Karpas-422 (cell line): ENCODE measurements around the gene PLEKHH2. TPM values are rescaled to one million over a fixed set of nuclear protein-coding genes. Genes with fewer than 3 reads are reported as not detected.

Experiments
- DNase-seq: peaks from one replicate; pipeline ENCODE4 v3.0.0-alpha.2; 2015
- H2AFZ ChIP-seq: fragments of 200-600 bp; sonication (generic); 2 replicates; pipeline ENCODE4 v1.6.1; 2014; ENCODE audit warnings: antibody characterized with exemption, low read length, mixed read lengths
- H3K27ac ChIP-seq: fragments of 200-600 bp; sonication (generic); 2 replicates; pipeline ENCODE4 v1.5.1; 2014; ENCODE audit warnings: mild to moderate bottlenecking, low read length, moderate library complexity
- H3K27me3 ChIP-seq: fragments of 200-600 bp; sonication (generic); 2 replicates; pipeline ENCODE4 v1.6.1; 2014; ENCODE audit warnings: low read length, mixed read lengths
- H3K36me3 ChIP-seq: fragments of 200-600 bp; sonication (generic); 2 replicates; pipeline ENCODE4 v1.6.1; 2014; ENCODE audit warnings: low read length, mixed read lengths; ENCODE audit not compliant: insufficient read depth
- H3K4me1 ChIP-seq: fragments of 200-600 bp; sonication (generic); 2 replicates; pipeline ENCODE4 v1.6.1; 2014; ENCODE audit warnings: mild to moderate bottlenecking, low read length, mixed read lengths
- H3K4me2 ChIP-seq: fragments of 200-600 bp; sonication (generic); 2 replicates; pipeline ENCODE4 v1.6.1; 2014; ENCODE audit warnings: low read length, low read depth, mild to moderate bottlenecking; ENCODE audit not compliant: poor library complexity, severe bottlenecking
- H3K4me3 ChIP-seq: fragments of 200-600 bp; sonication (generic); 2 replicates; pipeline ENCODE4 v1.5.1; 2014; ENCODE audit warnings: mild to moderate bottlenecking, antibody characterized with exemption, low read length, mixed read lengths
- H3K79me2 ChIP-seq: fragments of 200-600 bp; sonication (generic); 2 replicates; pipeline ENCODE4 v1.6.1; 2014; ENCODE audit warnings: mild to moderate bottlenecking, low read length, mixed read lengths
- H3K9ac ChIP-seq: fragments of 200-600 bp; sonication (generic); 2 replicates; pipeline ENCODE4 v1.6.0; 2014; ENCODE audit warnings: low read length
- H3K9me2 ChIP-seq: fragments of 200-600 bp; sonication (generic), shearing (Covaris generic); replicated peaks from 2 replicates; pipeline ENCODE4 v1.6.0; 2014; ENCODE audit warnings: mild to moderate bottlenecking, low read length, moderate library complexity; ENCODE audit not compliant: insufficient read depth
- H3K9me3 ChIP-seq: fragments of 300-700, 200-600 bp; sonication (generic); 2 replicates; pipeline ENCODE4 v1.6.1; 2014; ENCODE audit warnings: low read length, mixed read lengths
- H4K20me1 ChIP-seq: fragments of 200-600 bp; sonication (generic); 2 replicates; pipeline ENCODE4 v1.6.1; 2014; ENCODE audit warnings: mild to moderate bottlenecking, antibody characterized with exemption, low read length, low read depth; ENCODE audit not compliant: insufficient read depth
- total RNA-seq: library from RNA; depleted of rRNA; stranded (reverse); fragments of >200 nt; shearing (Covaris generic); gene quantifications from 2 replicates; pipeline ENCODE4 v1.2.3, GENCODE V29; 2014; ENCODE audit warnings: low replicate concordance

PLEKHH2 gene
- total RNA-seq, 1 experiment from 2014 or later, result not detected

DNA sequence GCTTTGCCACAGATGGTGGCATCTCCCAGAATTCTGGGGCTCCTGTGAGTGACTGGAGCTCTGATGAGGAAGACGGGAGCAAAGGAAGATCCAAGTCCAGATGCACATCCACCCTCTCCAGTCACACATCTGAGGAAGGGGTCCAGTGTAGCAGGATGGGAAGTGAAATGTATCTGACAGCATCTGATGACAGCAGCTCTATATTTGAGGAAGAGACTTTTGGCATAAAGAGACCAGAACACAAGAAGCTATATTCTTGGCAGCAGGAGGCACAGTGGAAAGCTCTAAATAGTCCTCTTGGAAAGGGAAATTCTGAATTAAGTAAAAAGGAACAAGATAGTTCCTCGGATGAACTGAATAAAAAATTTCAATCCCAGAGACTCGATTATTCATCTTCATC lies 62.7 kb downstream of the PLEKHH2 start:
- no peaks in the 10 kb centered on the region for H3K36me3 ChIP-seq
- H3K9me3 ChIP-seq, result no peaks in the 10 kb centered on the region
- H3K4me2 ChIP-seq, result no peak overlapping the region
- no peak for DNase-seq
- H2AFZ ChIP-seq, result no peak overlapping the region
- 0 out of 2 replicates have a peak, but pooled peaks cover 4% of the 10 kb centered on the region for H3K4me1 ChIP-seq
- no peaks in the 10 kb centered on the region for H3K9me2 ChIP-seq
- no peaks in the 10 kb centered on the region for H3K79me2 ChIP-seq
- H3K9ac ChIP-seq, result no peak overlapping the region
- no peaks in the 10 kb centered on the region for H4K20me1 ChIP-seq
- no peak overlapping the region for H3K27ac ChIP-seq
- H3K4me3 ChIP-seq, result no peak overlapping the region
- no peaks in the 10 kb centered on the region for H3K27me3 ChIP-seq

DNA sequence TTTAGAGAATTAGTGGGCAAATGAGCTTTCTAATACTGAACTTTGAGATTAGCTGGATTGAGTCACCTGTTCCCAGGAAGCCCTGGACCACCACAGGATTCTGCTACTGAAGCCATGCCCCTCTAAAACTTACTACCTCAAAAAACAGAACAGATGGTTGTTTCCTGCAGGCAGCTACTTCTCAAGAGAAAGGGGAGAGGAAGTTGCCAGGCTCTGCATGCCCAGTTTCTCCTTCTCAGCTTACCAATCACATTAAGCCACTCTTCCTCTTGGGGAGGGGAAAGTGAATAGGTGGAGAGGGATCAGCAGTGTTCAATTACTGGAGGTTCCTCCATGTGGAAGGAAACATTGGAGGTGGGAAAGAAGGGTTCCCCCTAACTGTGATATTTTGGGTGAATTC lies 64.1 kb downstream of the PLEKHH2 start:
- no peaks in the 10 kb centered on the region for H3K79me2 ChIP-seq
- H3K27me3 ChIP-seq, result no peaks in the 10 kb centered on the region
- H2AFZ ChIP-seq, result no peak overlapping the region
- H3K4me1 ChIP-seq, result 0 out of 2 replicates have a peak, but pooled peaks cover 4% of the 10 kb centered on the region
- no peaks in the 10 kb centered on the region for H3K36me3 ChIP-seq
- no peaks in the 10 kb centered on the region for H3K9me3 ChIP-seq
- no peak for DNase-seq
- no peak overlapping the region for H3K4me2 ChIP-seq
- no peaks in the 10 kb centered on the region for H3K9me2 ChIP-seq
- no peaks in the 10 kb centered on the region for H4K20me1 ChIP-seq
- H3K9ac ChIP-seq, result no peak overlapping the region
- no peak overlapping the region for H3K27ac ChIP-seq
- no peak overlapping the region for H3K4me3 ChIP-seq

DNA sequence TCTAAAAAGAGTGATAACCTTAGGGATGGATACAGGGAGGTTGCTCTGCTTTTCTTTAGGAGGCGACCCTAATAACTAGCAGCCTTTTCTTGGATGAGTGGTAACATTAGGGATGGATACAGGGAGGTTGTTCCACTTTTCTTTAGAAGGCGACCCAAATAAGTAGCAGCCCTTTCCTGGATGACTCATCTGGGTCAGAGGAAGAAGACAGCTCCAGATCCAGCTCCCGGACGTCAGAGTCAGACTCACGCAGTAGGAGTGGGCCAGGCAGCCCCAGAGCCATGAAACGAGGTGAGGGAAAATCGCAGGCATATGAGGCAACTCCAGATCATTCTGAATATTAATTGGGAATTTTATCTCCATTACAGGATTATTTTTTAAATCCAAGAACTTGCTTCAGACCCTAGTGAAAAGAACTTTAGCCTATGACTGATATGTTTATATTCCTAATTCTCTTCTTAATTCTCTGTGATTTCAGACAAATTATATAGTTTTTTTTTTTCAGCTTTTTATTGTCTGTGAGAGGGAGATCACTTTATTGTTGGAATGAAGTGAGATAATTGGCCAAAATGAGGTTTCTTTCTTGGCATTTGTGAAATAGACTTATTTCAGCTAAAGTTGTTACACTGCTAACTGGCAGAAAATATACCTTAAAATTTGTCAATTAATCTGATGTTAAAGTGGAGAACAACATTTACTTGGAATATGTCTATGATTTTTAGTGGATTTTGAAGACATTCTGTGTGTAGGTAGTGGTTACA lies 70.4 kb downstream of the PLEKHH2 start:
- no peak for DNase-seq
- H3K4me3 ChIP-seq, result no peak overlapping the region
- no peaks in the 10 kb centered on the region for H3K9me3 ChIP-seq
- H3K79me2 ChIP-seq, result no peaks in the 10 kb centered on the region
- no peak overlapping the region for H3K4me2 ChIP-seq
- no peaks in the 10 kb centered on the region for H4K20me1 ChIP-seq
- no peak overlapping the region for H3K9ac ChIP-seq
- H3K27me3 ChIP-seq, result no peaks in the 10 kb centered on the region
- H3K27ac ChIP-seq, result no peak overlapping the region
- H3K36me3 ChIP-seq, result no peaks in the 10 kb centered on the region
- no peaks in the 10 kb centered on the region for H3K9me2 ChIP-seq
- no peak overlapping the region for H2AFZ ChIP-seq
- H3K4me1 ChIP-seq, result no peaks in the 10 kb centered on the region

DNA sequence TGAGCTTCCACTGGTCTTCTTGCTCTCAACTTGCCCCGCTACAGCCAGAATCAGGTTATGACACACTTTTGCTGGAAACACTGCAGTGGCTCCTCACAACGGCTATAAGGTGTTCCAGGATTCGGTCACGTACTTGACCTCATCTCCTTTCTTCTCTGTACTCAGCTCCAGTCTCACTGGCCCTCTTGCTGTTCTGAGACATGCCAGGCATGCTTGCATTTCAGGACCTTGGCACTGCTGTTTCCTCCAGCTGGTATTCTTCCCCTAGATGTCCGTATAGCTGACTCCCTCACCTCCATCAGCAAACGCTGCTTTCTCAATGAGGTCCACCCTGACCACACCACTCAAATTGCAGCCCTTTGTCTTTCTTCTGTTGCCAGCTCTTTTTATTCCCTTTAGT lies 71.1 kb downstream of the PLEKHH2 start:
- DNase-seq, result no peak
- H3K27ac ChIP-seq, result no peak overlapping the region
- no peaks in the 10 kb centered on the region for H3K79me2 ChIP-seq
- no peaks in the 10 kb centered on the region for H3K4me1 ChIP-seq
- no peak overlapping the region for H2AFZ ChIP-seq
- H3K9ac ChIP-seq, result no peak overlapping the region
- H3K4me2 ChIP-seq, result no peak overlapping the region
- H3K27me3 ChIP-seq, result no peaks in the 10 kb centered on the region
- no peaks in the 10 kb centered on the region for H4K20me1 ChIP-seq
- no peak overlapping the region for H3K4me3 ChIP-seq
- H3K9me3 ChIP-seq, result no peaks in the 10 kb centered on the region
- no peaks in the 10 kb centered on the region for H3K36me3 ChIP-seq
- H3K9me2 ChIP-seq, result no peaks in the 10 kb centered on the region

DNA sequence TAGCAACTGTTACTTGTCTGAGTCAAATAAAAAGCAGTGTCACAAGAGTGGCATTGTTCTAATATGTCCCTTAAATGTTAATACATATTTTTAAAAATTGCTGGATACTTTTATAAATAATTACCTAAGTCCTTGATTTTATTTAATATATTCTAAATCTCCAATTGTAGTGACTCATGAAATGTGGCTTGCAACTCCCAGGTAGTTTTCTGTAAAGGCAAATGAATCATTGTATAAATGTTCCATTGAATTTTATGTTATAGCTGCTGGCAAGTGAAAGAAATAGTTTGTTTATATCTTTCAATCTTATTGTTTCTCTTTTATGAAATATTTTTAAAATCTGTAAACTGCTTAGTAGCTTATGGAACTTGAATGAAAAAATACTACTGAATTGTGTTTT lies 71.8 kb downstream of the PLEKHH2 start:
- no peak for DNase-seq
- Histone ChIP-seq H3K27ac (no peak overlapping the region), H3K27me3 (no peaks in the 10 kb centered on the region), H3K4me3 (no peak overlapping the region), H3K79me2 (no peaks in the 10 kb centered on the region), H3K9ac (no peak overlapping the region), H3K4me2 (no peak overlapping the region), H3K4me1 (no peaks in the 10 kb centered on the region), H3K9me3 (no peaks in the 10 kb centered on the region), H4K20me1 (no peaks in the 10 kb centered on the region), H3K9me2 (no peaks in the 10 kb centered on the region), H3K36me3 (no peaks in the 10 kb centered on the region), H2AFZ (no peak overlapping the region)

DNA sequence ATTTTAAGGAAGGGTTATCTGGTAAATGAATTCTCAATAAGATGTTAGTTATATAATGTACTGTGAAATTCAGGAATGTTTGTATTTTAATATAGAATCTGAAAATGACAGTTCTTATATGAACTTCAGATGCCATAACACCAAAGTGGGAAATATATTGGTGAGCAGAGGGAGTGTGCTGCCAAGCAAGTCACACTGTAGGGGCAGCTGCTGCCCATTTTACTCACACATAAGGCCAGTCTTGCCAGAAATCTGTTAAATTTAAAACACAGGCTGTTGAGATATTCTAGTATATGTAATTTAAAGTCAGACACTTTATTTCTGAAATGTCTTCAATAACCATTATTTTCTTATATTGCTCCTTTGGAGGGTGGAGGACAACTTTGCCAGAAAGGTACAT lies 73.8 kb downstream of the PLEKHH2 start:
- no peaks in the 10 kb centered on the region for H4K20me1 ChIP-seq
- no peak overlapping the region for H2AFZ ChIP-seq
- no peaks in the 10 kb centered on the region for H3K36me3 ChIP-seq
- H3K9me3 ChIP-seq, result no peaks in the 10 kb centered on the region
- H3K9me2 ChIP-seq, result no peaks in the 10 kb centered on the region
- no peak overlapping the region for H3K4me2 ChIP-seq
- H3K4me3 ChIP-seq, result no peak overlapping the region
- no peaks in the 10 kb centered on the region for H3K79me2 ChIP-seq
- no peaks in the 10 kb centered on the region for H3K27me3 ChIP-seq
- H3K4me1 ChIP-seq, result no peaks in the 10 kb centered on the region
- no peak overlapping the region for H3K9ac ChIP-seq
- no peak overlapping the region for H3K27ac ChIP-seq
- no peak for DNase-seq

DNA sequence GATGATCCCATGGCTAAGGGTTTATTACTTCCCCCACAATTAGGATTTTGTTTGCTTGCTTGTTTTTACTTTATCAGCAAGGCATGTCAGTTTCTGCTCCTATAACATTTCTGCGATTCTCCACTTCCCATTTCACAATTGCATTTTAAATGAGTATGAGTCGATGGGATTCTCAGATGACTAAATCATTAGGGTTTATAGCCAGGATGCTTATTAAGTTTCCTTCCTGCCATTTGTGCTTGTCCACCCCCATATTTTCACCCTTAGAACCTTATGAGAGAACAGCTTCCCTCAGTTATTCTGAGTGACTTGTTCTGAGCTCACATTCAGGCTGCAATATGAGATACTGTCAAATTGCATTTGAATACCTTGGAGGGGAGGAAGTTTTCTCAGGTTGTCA lies 77.1 kb downstream of the PLEKHH2 start:
- Histone ChIP-seq H2AFZ (no peak overlapping the region), H3K4me1 (peaks cover 5% of the 10 kb centered on the region), H3K36me3 (no peaks in the 10 kb centered on the region), H3K9me3 (no peaks in the 10 kb centered on the region), H3K4me2 (no peak overlapping the region), H3K4me3 (no peak overlapping the region), H3K79me2 (no peaks in the 10 kb centered on the region), H4K20me1 (no peaks in the 10 kb centered on the region), H3K27ac (no peak overlapping the region), H3K9ac (no peak overlapping the region), H3K27me3 (no peaks in the 10 kb centered on the region), H3K9me2 (no peaks in the 10 kb centered on the region)
- DNase-seq, result no peak

DNA sequence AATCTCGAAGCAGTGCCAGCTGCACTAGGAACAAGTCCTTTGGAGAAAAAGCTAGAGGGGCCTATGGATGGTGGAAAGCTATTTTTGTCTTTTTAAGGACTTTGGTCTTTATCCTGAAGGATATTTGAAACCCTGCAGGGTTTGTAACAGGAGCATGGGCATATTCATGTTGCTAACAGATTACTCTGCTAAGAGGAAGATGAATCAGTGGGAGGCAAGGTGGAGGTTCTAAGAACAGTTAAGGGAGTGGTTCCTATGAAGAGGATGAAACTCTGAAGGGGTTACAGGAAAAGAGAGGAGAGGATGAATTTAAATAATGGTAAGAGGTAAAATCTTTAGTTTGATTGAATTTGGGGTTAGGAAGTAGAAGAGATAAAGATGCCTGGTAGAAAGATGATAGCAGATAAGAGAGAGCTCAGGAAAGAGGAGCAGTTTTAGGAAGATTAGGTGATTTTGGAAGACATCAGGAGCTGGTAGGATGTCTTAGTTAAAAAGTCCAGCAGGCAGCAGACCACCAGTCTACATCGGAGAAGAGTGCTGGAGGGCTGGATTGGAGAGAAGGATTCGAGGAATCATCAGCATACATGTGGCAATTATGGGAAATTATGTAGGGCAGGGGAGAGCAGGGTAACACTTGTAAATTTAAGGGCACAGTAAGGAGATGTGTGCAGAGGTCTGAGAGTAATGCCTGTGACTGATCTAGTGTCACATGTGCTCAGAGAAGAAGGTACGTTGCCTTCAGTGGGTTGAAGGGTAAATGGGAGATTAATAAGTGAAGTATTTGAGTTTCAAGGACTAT lies 78.4 kb downstream of the PLEKHH2 start:
- no peak overlapping the region for H3K4me2 ChIP-seq
- H3K9me3 ChIP-seq, result no peaks in the 10 kb centered on the region
- H3K9ac ChIP-seq, result no peak overlapping the region
- H3K27ac ChIP-seq, result no peak overlapping the region
- no peak overlapping the region for H3K4me3 ChIP-seq
- H4K20me1 ChIP-seq, result no peaks in the 10 kb centered on the region
- no peaks in the 10 kb centered on the region for H3K9me2 ChIP-seq
- H3K79me2 ChIP-seq, result no peaks in the 10 kb centered on the region
- H2AFZ ChIP-seq, result no peak overlapping the region
- no peaks in the 10 kb centered on the region for H3K27me3 ChIP-seq
- no peak for DNase-seq
- peaks cover 5% of the 10 kb centered on the region for H3K4me1 ChIP-seq
- no peaks in the 10 kb centered on the region for H3K36me3 ChIP-seq
